Hypothalamus (tissue), 51 donors: ENCODE results near the gene PPARG.
"Not testable (repeated sequence)": the region's sequence is repeated elsewhere in the genome, so short reads cannot be mapped to it uniquely, and the experiment has no call there.

ENCODE experiments used
- DNase-seq, 51 donors: peaks; one replicate each; lab custom pipeline; 2025; lab: John Stamatoyannopoulos, UW

The PPARG gene

DNA sequence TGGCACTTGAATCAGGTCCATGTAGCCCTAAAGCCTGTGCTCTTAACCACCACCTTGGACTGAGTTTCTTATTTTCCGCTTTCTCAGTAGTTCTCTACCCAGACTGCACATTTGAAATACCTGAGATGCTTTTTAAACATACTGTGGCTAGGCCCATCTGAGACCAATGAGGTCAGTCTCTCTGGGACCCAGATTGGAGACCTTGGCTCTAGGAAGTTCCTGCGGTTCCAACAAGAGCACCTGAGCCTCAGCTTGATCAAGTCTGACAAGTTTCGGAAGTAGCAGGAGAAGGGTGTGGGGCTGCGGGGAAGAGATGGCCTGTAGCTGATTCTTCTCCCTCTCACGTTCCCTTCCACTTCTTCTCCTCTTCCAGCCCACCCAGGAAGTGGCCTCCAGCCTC, 183.9 kb downstream of the PPARG start:
- no peak for DNase-seq

- DNase-seq = no peak
Observed at GRCh38 chr3:12473511-12473910, 184.6 kb downstream of the PPARG start.

DNA sequence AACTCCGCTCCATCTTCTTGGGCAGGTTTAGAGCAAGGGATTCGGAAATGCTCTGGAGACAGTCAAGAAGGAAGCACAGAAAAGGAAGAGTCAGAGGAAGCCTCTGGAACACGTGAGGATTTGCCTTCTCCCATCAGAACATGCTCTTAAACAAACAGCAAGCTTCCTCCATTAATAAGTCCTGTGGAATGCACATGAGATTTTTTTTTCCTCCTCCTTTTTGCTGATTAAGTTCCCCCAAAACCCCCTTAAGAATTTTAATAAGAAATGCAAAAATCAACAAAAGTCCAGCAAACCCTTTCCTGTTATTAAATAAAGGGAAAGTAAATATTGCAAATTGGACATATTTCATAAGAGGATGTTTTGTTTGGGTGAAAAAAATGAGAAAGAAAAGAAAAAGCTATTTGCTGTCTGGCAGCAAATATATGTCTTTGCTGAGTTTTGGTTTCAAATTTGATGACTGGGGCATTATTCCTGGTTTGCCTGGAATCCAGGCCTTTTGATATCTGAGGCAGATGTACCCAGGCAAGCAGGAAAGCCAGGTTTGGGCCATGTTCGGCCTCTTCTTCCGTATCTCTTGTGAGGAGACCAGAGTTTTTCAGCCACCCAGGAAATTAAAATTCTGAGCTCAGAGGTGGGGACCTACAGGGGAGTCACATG, 187.5 kb downstream of the PPARG start:
- DNase-seq = no peak

GRCh38 chr3:12477256-12477655, 188.4 kb downstream of the PPARG start:
- DNase-seq = no peak

GRCh38 chr3:12478326-12478725, 189.5 kb downstream of the PPARG start:
- no peak for DNase-seq

DNA sequence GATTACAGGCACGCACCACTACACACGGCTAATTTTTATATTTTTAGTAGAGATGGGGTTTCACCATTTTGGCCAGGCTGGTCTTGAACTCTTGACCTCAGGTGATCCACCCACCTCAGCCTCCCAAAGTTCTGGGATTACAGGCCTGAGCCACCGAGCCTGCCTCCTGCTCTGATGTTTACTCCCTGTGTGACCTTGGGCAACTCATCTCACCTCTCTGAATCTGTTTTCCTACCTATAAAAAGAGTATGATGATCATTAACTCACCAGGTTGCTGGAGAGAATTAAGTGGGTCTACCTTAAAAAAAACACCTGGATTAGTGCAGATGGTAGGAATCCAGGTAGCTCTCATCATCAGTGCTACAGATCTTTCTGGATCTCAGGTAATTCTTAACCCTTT, 190.3 kb downstream of the PPARG start:
- not testable (repeated sequence) for DNase-seq

DNA sequence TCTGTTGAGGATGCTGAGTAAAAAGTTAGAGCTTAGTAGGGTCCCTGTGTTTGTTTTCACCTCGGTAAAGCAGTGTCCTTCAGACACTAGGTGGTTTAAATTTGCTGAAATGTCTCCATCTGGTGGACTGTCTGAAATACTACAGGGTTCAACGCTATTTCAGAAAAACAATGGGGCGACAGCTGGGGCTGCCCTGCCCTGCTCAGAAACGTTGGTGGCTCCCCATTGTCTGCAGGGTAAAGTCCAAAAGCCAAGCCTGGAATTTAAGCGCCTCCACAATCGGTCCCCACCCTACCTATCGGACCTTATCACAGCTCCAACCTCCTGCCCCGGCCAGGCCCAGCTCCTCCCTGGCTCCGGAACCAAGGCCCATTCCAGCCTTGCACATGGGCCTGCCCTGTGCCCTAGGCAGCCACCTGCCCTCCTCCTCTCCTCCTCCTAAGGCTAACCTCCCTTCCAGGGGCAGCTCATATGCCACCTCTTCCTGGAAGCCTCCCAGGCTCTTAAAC, 191.1 kb downstream of the PPARG start:
- DNase-seq = peak in 5 of 51 donors; percentile 5 to 20 (median 16)

DNA sequence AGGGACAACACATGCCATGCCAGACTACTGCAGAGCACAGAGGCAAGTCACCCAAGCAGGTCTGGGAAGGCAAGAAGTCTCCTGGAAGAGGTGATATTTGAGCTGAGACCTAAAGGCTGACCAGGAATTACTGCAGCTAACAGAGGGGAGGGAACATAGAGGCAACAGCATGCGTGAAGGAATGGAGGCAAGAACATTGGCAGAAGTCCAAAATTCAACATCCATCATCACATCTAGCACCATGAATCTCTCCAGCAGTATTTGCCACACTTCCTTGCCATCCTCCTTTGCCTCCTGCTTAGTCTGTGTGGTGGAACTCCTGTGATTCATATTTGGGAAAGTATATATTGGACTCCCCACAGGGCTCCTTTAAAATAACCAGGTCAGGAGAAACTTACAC, 194.5 kb downstream of the PPARG start:
- DNase-seq = peak in 2 of 51 donors; percentile 34 to 66

DNA sequence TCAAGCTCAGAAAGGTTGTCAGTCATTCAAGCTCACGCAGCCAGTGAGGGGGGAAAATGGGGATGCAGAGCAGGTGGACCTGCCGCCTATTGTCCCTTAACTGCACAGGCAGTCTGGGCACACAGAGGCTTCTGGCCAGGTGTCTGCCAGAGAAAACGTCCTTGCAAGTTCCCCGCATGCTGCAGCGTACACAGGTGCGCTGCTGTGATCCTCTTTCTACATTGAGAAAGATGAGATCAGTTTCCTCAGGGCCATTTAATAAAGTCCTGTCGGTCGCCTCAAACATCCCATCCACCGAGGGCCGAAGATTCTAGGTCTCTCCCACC, 195.0 kb downstream of the PPARG start:
- DNase-seq = peak in 2 of 51 donors; percentile 67 to 80
